H1 (cell line): ENCODE measurements around the gene MAP4.
"Not testable (repeated sequence)": the region's sequence is repeated elsewhere in the genome, so short reads cannot be mapped to it uniquely, and the experiment has no call there.

Experiments used
- CTCF ChIP-seq, 3 experiments: IDR thresholded peaks; 1 replicate in 2 of 3; 2 replicates in 1 of 3; pipeline versions ENCODE4 v1.5.1 to v1.6.1; 2011; ENCODE audit warnings: low read length in 3 of 3, mild to moderate bottlenecking in 3 of 3, inconsistent platforms in 2 of 3, low read depth in 1 of 3, moderate library complexity in 1 of 3; ENCODE audit not compliant: insufficient read depth in 1 of 3; ENCODE audit errors: control extremely low read depth in 1 of 3
- EP300 ChIP-seq, 2 experiments: IDR thresholded peaks; 1 replicate in 1 of 2; 2 replicates in 1 of 2; pipeline ENCODE4 v1.6.1; 2011 to 2012; ENCODE audit warnings: low read depth in 2 of 2, low read length in 2 of 2, mild to moderate bottlenecking in 2 of 2, borderline replicate concordance in 1 of 2, inconsistent platforms in 1 of 2, moderate library complexity in 1 of 2
- HDAC2 ChIP-seq, 2 experiments: fragments of 300-600 bp in 1 of 2; sonication (generic) in 1 of 2; IDR thresholded peaks; 2 replicates each; pipeline ENCODE4 v1.6.1; 2011 to 2012; ENCODE audit warnings: low read depth in 2 of 2, low read length in 2 of 2, mild to moderate bottlenecking in 2 of 2, moderate library complexity in 2 of 2, borderline replicate concordance in 1 of 2, inconsistent platforms in 1 of 2
- POLR2A ChIP-seq, 2 experiments: IDR thresholded peaks; 1 replicate in 1 of 2; 2 replicates in 1 of 2; pipeline ENCODE4 v1.6.1; 2011; ENCODE audit warnings: low read depth in 2 of 2, low read length in 2 of 2, mild to moderate bottlenecking in 2 of 2; ENCODE audit errors: control extremely low read depth in 1 of 2
- RAD21 ChIP-seq, 2 experiments: IDR thresholded peaks in 1 of 2; conservative IDR thresholded peaks in 1 of 2; 2 replicates each; pipeline ENCODE4 v1.6.1; 2011; ENCODE audit warnings: low read depth in 2 of 2, low read length in 2 of 2, improper control_type of control experiment in 1 of 2, inconsistent platforms in 1 of 2, mild to moderate bottlenecking in 1 of 2, moderate library complexity in 1 of 2
- YY1 ChIP-seq: IDR thresholded peaks from 2 replicates; pipeline ENCODE4 v1.6.1; 2011; ENCODE audit warnings: low read depth, mild to moderate bottlenecking, low read length

DNA sequence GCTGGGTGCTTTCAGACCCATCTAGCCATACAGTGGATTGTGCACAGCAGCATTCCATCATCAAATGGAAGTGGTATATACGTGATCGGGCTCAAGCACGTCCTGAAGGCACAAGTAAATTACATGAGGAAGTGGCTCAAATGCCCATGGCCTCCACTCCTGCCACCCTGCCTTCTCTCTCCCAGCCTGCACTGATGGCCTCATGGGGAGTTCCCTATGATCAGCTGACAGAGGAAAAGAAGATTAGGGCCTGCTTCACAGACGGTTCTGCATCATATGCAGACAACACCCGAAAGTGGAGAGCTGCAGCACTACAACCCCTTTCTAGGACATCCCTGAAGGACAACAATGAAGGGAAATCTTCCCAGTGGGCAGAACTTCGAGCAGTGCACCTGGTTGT lies 8.2 kb downstream of the MAP4 start:
- not testable (repeated sequence) for TF ChIP-seq POLR2A (IDR thresholded peaks at IDR 0.05; ENCODE audit: control extremely low read depth in 1 of 2, low read depth in 2 of 2, low read length in 2 of 2); EP300 (IDR thresholded peaks at IDR 0.05; ENCODE audit: borderline replicate concordance in 1 of 2, low read depth in 2 of 2, low read length in 2 of 2); YY1; RAD21 (IDR thresholded peaks at IDR 0.05 in 1 of 2, conservative IDR thresholded peaks at IDR 0.05 in 1 of 2; ENCODE audit: low read depth in 2 of 2, low read length in 2 of 2); CTCF (IDR thresholded peaks at IDR 0.05; ENCODE audit: control extremely low read depth in 1 of 3, insufficient read depth in 1 of 3, low read depth in 1 of 3, low read length in 3 of 3); HDAC2 (IDR thresholded peaks at IDR 0.05; ENCODE audit: borderline replicate concordance in 1 of 2, low read depth in 2 of 2, low read length in 2 of 2)
